Endothelial cell of umbilical vein (primary cell): ENCODE results near the gene FKBP2. TPM values are rescaled to one million over a fixed set of nuclear protein-coding genes. Genes with fewer than 3 reads are reported as not detected.
A peak's percentile ranks its signal among the peaks of the same experiment; 100 is the strongest.

Experiments used
- BruUV-seq: library from RNA; stranded (reverse); fragments of 400-500 nt; replicated peaks from 2 replicates; lab custom pipeline; 2021; lab: Mats Ljungman, UMichigan
- CTCF ChIA-PET: fragments of 300-600, 350-600 bp; sonication (Branson Sonifier 250); formaldehyde crosslinking; loops from one replicate; lab custom pipeline; 2021; ENCODE audit warnings: antibody characterized with exemption, inconsistent platforms; lab: Charles Lee
- POLR2A ChIA-PET: fragments of 300-600, 350-600 bp; sonication (Branson Sonifier 250); formaldehyde crosslinking; loops from one replicate; lab custom pipeline; 2021; ENCODE audit warnings: antibody characterized with exemption, inconsistent platforms; lab: Charles Lee
- DNase-seq: peaks from one replicate; pipeline ENCODE4 v3.0.0-alpha.2; 2011; ENCODE audit warnings: low read depth, low spot score
- FAIRE-seq: peaks from 2 replicates; lab custom pipeline; 2011; peaks lifted over from hg19 to GRCh38; lab: Jason Lieb, UNC
- H2AFZ ChIP-seq: 2 replicates; pipeline ENCODE4 v1.6.0; 2012; ENCODE audit warnings: low read depth, low read length, control low read depth, inconsistent platforms
- H3K27ac ChIP-seq: 2 replicates; pipeline ENCODE4 v1.5.1; 2011; ENCODE audit warnings: low read depth, mild to moderate bottlenecking, control low read depth, low read length, moderate library complexity; ENCODE audit not compliant: insufficient read depth
- H3K27me3 ChIP-seq, 2 experiments: 2 replicates each; pipeline versions ENCODE4 v1.6.0 to v1.6.1; 2011; ENCODE audit warnings: low read length in 2 of 2, mixed read lengths in 1 of 2; ENCODE audit not compliant: control insufficient read depth in 2 of 2, insufficient read depth in 2 of 2
- H3K36me3 ChIP-seq, 2 experiments: 2 replicates in 1 of 2; 3 replicates in 1 of 2; pipeline ENCODE4 v1.5.1; 2011; ENCODE audit warnings: low read length in 2 of 2, mild to moderate bottlenecking in 1 of 2, moderate library complexity in 1 of 2; ENCODE audit not compliant: control insufficient read depth in 2 of 2, insufficient read depth in 2 of 2; ENCODE audit errors: extremely low read depth in 1 of 2
- H3K4me1 ChIP-seq: 3 replicates; pipeline ENCODE4 v1.5.1; 2011; ENCODE audit warnings: mild to moderate bottlenecking, low read length; ENCODE audit not compliant: control insufficient read depth, insufficient read depth; ENCODE audit errors: extremely low read depth
- H3K4me2 ChIP-seq: 2 replicates; pipeline ENCODE4 v1.6.1; 2011; ENCODE audit warnings: low read length, control low read depth, mixed read lengths; ENCODE audit not compliant: insufficient read depth
- H3K4me3 ChIP-seq, 3 experiments: fragments of 200-600 bp in 1 of 3; sonication (generic), shearing (Covaris generic) in 1 of 3; replicated peaks in 1 of 3; 2 replicates each; pipeline ENCODE4 v1.5.1; 2011 to 2016; ENCODE audit warnings: control low read depth in 3 of 3, low read length in 3 of 3, mild to moderate bottlenecking in 2 of 3, inconsistent platforms in 1 of 3, low read depth in 1 of 3, moderate library complexity in 1 of 3; ENCODE audit not compliant: insufficient read depth in 1 of 3
- H3K79me2 ChIP-seq: 2 replicates; pipeline ENCODE4 v1.6.0; 2012; ENCODE audit warnings: low read length, inconsistent platforms; ENCODE audit not compliant: control insufficient read depth, insufficient read depth
- H3K9ac ChIP-seq: replicated peaks from 2 replicates; pipeline ENCODE3; 2011; ENCODE audit warnings: low read length, control low read depth; ENCODE audit not compliant: insufficient read depth; ENCODE audit errors: extremely low read depth
- H3K9me1 ChIP-seq: replicated peaks from 3 replicates; pipeline ENCODE4 v1.6.0; 2011; ENCODE audit warnings: mild to moderate bottlenecking, low read length; ENCODE audit not compliant: control insufficient read depth, insufficient read depth; ENCODE audit errors: extremely low read depth
- H3K9me3 ChIP-seq: replicated peaks from 2 replicates; pipeline ENCODE4 v1.5.1; 2012; ENCODE audit warnings: low read length, inconsistent platforms; ENCODE audit not compliant: control insufficient read depth, insufficient read depth
- H4K20me1 ChIP-seq: replicated peaks from 2 replicates; pipeline ENCODE3; 2011; ENCODE audit warnings: mild to moderate bottlenecking, low read length; ENCODE audit not compliant: control insufficient read depth, insufficient read depth; ENCODE audit errors: extremely low read depth
- FOS ChIP-seq: IDR thresholded peaks from 2 replicates; pipeline ENCODE4 v1.6.1; 2011; ENCODE audit warnings: mild to moderate bottlenecking, low read length, moderate library complexity, borderline replicate concordance; ENCODE audit not compliant: insufficient read depth
- GATA2 ChIP-seq: IDR thresholded peaks from 2 replicates; pipeline ENCODE4 v1.7.0; 2011; ENCODE audit warnings: low read depth, mild to moderate bottlenecking, moderate library complexity, mixed read lengths, low read length; ENCODE audit not compliant: insufficient read length, insufficient read depth
- JUN ChIP-seq: IDR thresholded peaks from 2 replicates; pipeline ENCODE4 v1.6.1; 2011; ENCODE audit warnings: borderline replicate concordance, low read depth; ENCODE audit not compliant: insufficient read length, insufficient read depth
- MYC ChIP-seq: IDR thresholded peaks from one replicate; pipeline ENCODE4 v1.6.1; 2011; ENCODE audit warnings: mild to moderate bottlenecking, low read depth, low read length
- POLR2A ChIP-seq: IDR thresholded peaks from 2 replicates; pipeline ENCODE4 v1.6.1; 2012; ENCODE audit warnings: low read depth, mild to moderate bottlenecking, control low read depth, low read length
- POLR2AphosphoS5 ChIP-seq: IDR thresholded peaks from 2 replicates; pipeline ENCODE4 v1.6.1; 2012; ENCODE audit warnings: low read depth, mild to moderate bottlenecking, control low read depth, low read length, moderate library complexity; ENCODE audit not compliant: insufficient read depth
- dilution Hi-C: fragments of 300-500 bp; cut with MboI; formaldehyde crosslinking; loops from one replicate; pipeline ENCODE4 v1.15.0; 2019; ENCODE audit warnings: low sequenced_read_pairs; ENCODE audit not compliant: extremely low pct_ligation_motif_present
- intact Hi-C: fragments of 100-400 bp; cut with micrococcal nuclease; formaldehyde crosslinking; loops from one replicate; pipeline ENCODE4 v1.10.0; 2022
- polyA plus RNA-seq, 4 experiments: library from polyadenylated mRNA; depleted of rRNA in 3 of 4; stranded (reverse) in 3 of 4; unstranded in 1 of 4; fragments of >200 nt; gene quantifications; 2 replicates each; pipeline versions ENCODE4 v1.2.1 to v1.2.3, GENCODE V29; 2011 to 2012; ENCODE audit warnings: missing spikeins in 1 of 4
- total RNA-seq: library from RNA; stranded (reverse); gene quantifications from 2 replicates; pipeline ENCODE4 v1.2.3, GENCODE V29; 2021
- TF ChIP-seq, protein P1 (sequence below), 2 donors: IDR thresholded peaks; 1 replicate in 1 of 2; 2 replicates in 1 of 2; pipeline ENCODE4 v1.5.1; 2011; ENCODE audit warnings: low read length in 2 of 2, mild to moderate bottlenecking in 2 of 2, moderate library complexity in 2 of 2, control low read depth in 1 of 2, inconsistent platforms in 1 of 2, low read depth in 1 of 2; ENCODE audit not compliant: insufficient read depth in 1 of 2; ENCODE audit errors: extremely low read depth in 1 of 2
- TF ChIP-seq, protein P2 (sequence below): IDR thresholded peaks from 2 replicates; pipeline ENCODE4 v1.6.1; 2011; ENCODE audit not compliant: insufficient read depth, insufficient read length

The FKBP2 gene
- total and polyA plus RNA-seq, 2 donors (not counting 3 experiments of a cell fraction or from before 2014, with no cell fraction given), result 48.5 to 74.4 TPM

DNA sequence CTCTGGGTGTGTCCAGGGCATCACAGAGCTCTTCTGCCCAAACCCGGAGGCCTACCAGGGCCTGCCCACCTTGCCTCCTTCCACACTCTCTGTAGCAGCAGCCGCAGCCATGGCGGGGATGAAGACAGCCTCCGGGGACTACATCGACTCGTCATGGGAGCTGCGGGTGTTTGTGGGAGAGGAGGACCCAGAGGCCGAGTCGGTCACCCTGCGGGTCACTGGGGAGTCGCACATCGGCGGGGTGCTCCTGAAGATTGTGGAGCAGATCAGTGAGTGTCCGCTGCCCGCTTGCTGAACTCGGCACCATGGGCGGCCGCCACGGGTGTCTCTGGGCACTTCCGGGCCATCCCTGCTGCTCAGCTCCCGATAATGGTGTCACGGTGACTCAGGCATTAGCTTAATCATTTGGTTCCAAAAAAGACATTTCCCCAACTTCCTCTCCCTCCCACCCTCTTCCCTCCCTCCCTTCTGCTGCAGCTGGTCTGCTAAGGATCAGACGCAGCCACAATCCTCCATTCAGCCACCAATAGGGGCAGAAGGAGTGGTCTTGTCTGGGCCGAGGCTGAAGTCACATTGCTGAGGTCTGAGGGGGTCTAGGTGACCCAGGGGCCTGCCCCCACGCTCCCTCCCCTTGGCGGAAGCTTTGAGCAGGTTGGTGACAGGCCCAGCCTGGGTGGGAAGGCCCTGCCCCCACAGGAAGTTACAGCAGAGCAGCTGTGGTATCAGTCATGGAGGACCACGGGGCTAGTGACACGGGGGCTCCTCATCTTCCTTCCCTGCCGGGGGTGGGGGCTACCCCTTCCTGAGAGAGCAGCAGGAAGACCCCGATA lies 33.4 kb upstream of the FKBP2 start:
- H3K4me1 ChIP-seq, result peaks cover 34% of the 10 kb centered on the region
- no peaks in the 10 kb centered on the region for H3K9me1 ChIP-seq
- ChIA-PET POLR2A (interaction anchor here (0.5 to 1.6 kb wide), 4 partner anchors 11 to 60 kb away, joined by 3 to 12 read pairs (median 5); partner anchors contain the start of genes NUDT22, STIP1 and TRPT1), CTCF (interaction anchor here (0.9 to 11.5 kb wide), 13 partner anchors 9 to 146 kb away, joined by 3 to 413 read pairs (median 9); partner anchors contain the start of genes CATSPERZ, DNAJC4, ESRRA and NUDT22)
- peak overlapping the region; percentile 91 for H3K27ac ChIP-seq
- intact Hi-C loops, result loop anchor here (1.0 kb wide), 4 partner anchors 19 to 34 kb away; partner anchors contain the start of genes DNAJC4, FKBP2, NUDT22 and STIP1
- dilution Hi-C loops, result no loop called here
- peaks cover 12% of the 10 kb centered on the region for H3K79me2 ChIP-seq
- H3K36me3 ChIP-seq, result peaks cover 8 to 23% of the 10 kb centered on the region in 2 experiments
- no TSS peak for BruUV-seq
- no peak overlapping the region for H2AFZ ChIP-seq
- FAIRE-seq, result peak; percentile 98
- no peaks in the 10 kb centered on the region for H3K9me3 ChIP-seq
- no peaks in the 10 kb centered on the region for H3K27me3 ChIP-seq
- TF ChIP-seq POLR2AphosphoS5, result peak; percentile 74
- TF ChIP-seq, protein P1, sequence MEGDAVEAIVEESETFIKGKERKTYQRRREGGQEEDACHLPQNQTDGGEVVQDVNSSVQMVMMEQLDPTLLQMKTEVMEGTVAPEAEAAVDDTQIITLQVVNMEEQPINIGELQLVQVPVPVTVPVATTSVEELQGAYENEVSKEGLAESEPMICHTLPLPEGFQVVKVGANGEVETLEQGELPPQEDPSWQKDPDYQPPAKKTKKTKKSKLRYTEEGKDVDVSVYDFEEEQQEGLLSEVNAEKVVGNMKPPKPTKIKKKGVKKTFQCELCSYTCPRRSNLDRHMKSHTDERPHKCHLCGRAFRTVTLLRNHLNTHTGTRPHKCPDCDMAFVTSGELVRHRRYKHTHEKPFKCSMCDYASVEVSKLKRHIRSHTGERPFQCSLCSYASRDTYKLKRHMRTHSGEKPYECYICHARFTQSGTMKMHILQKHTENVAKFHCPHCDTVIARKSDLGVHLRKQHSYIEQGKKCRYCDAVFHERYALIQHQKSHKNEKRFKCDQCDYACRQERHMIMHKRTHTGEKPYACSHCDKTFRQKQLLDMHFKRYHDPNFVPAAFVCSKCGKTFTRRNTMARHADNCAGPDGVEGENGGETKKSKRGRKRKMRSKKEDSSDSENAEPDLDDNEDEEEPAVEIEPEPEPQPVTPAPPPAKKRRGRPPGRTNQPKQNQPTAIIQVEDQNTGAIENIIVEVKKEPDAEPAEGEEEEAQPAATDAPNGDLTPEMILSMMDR (IDR thresholded peaks at IDR 0.05; ENCODE audit: extremely low read depth in 1 of 2, insufficient read depth in 1 of 2, low read depth in 1 of 2, low read length in 2 of 2), result no peak
- TF ChIP-seq, protein P2, sequence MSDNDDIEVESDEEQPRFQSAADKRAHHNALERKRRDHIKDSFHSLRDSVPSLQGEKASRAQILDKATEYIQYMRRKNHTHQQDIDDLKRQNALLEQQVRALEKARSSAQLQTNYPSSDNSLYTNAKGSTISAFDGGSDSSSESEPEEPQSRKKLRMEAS, result no peak
- TF ChIP-seq JUN, result peak; percentile 37
- TF ChIP-seq POLR2A, result peak; percentile 68
- peak; percentile 59 for TF ChIP-seq GATA2
- TF ChIP-seq MYC, result peak; percentile 39
- TF ChIP-seq FOS, result peak; percentile 57
- peak overlapping the region; percentile 71 for H3K9ac ChIP-seq
- DNase-seq, result peak; percentile 76
- H4K20me1 ChIP-seq, result no peaks in the 10 kb centered on the region
- H3K4me3 ChIP-seq, result peak overlapping the region; percentile 6 to 42 (median 18)
- peak overlapping the region; percentile 75 for H3K4me2 ChIP-seq
